GM18909 (cell line): ENCODE results near the gene OR4D5.

Experiments used
- ATAC-seq: cut with Tn5 transposase; IDR thresholded peaks from one replicate; pipeline ENCODE4 v1.9.1; 2021; ENCODE audit warnings: mild to moderate bottlenecking; ENCODE audit not compliant: unreplicated experiment, poor library complexity

OR4D5 gene

GRCh38 chr11:123939317-123939716 is at the start of gene OR4D5:
Gene OR4D5, plus strand, starts transcription at chr11:123939617. Its CDS starts 0 bp downstream, at chr11:123939617.
- no peak for ATAC-seq

- no peak for ATAC-seq
These were observed 47.4 kb upstream of the OR4D5 start for GRCh38 chr11:123892031-123892430.

GRCh38 chr11:123899792-123900191 is 39.6 kb upstream of the OR4D5 start:
- no peak for ATAC-seq

- no peak for ATAC-seq
These were observed 37.5 kb upstream of the OR4D5 start, which contains the start of gene OR8D4 for GRCh38 chr11:123901867-123902266. Gene OR8D4, plus strand, starts transcription at chr11:123902167. Its CDS starts 4,265 bp downstream, at chr11:123906432.

- ATAC-seq = no peak
These were observed 35.5 kb upstream of the OR4D5 start for GRCh38 chr11:123903932-123904331.

GRCh38 chr11:123904932-123905331 is 34.5 kb upstream of the OR4D5 start:
- ATAC-seq = no peak

- no peak for ATAC-seq
These were observed 33.6 kb upstream of the OR4D5 start for GRCh38 chr11:123905826-123906225.

GRCh38 chr11:123920943-123921342 is 18.5 kb upstream of the OR4D5 start:
- no peak for ATAC-seq

GRCh38 chr11:123924027-123924426 is 15.4 kb upstream of the OR4D5 start:
- ATAC-seq = no peak

- no peak for ATAC-seq
These were observed 3.0 kb downstream of the OR4D5 start for GRCh38 chr11:123942413-123942812.

GRCh38 chr11:123943738-123944137 is 4.3 kb downstream of the OR4D5 start, which contains the start of gene OR6T1:
Gene OR6T1, minus strand, starts transcription at chr11:123943838. Its CDS starts 0 bp downstream, at chr11:123943838.
- no peak for ATAC-seq

- ATAC-seq = no peak
These were observed 5.7 kb downstream of the OR4D5 start for GRCh38 chr11:123945132-123945531.

- no peak for ATAC-seq
These were observed 17.3 kb downstream of the OR4D5 start for GRCh38 chr11:123956752-123957151.

GRCh38 chr11:123973816-123974215 is 34.4 kb downstream of the OR4D5 start:
- ATAC-seq = no peak

- ATAC-seq = no peak
These were observed 37.5 kb downstream of the OR4D5 start for GRCh38 chr11:123976770-123977560.

- ATAC-seq = no peak
These were observed 38.4 kb downstream of the OR4D5 start, which contains the start of gene OR10S1 for GRCh38 chr11:123977731-123978347. Gene OR10S1, minus strand, starts transcription at chr11:123977781. Its CDS starts 117 bp downstream, at chr11:123977664.

GRCh38 chr11:123979311-123979710 is 39.9 kb downstream of the OR4D5 start:
- no peak for ATAC-seq
